Natural killer cell (primary cell): ENCODE results near the gene ZNF614. TPM values are rescaled to one million over a fixed set of nuclear protein-coding genes. Genes with fewer than 3 reads are reported as not detected.
"Not testable (repeated sequence)": the region's sequence is repeated elsewhere in the genome, so short reads cannot be mapped to it uniquely, and the experiment has no call there.

ENCODE experiments used
- ATAC-seq, 3 donors: fragments of 150-1000 bp in 2 of 3; fragments of 200-7000 bp in 1 of 3; cut with Tn5 transposase; 1 replicate in 1 of 3; 2 replicates in 2 of 3; pipeline ENCODE4 v1.10.0; 2021; ENCODE audit warnings: mild to moderate bottlenecking in 2 of 3, moderate library complexity in 2 of 3
- DNase-seq, 2 donors: peaks; one replicate each; pipeline versions ENCODE4 v3.0.0 to v3.0.0-alpha.2; 2013 to 2021; ENCODE audit warnings: mixed read lengths in 1 of 2
- H3K27ac ChIP-seq: one replicate; pipeline ENCODE4 v1.5.1; 2013; ENCODE audit warnings: mild to moderate bottlenecking, low read length
- H3K27me3 ChIP-seq: one replicate; pipeline ENCODE4 v1.6.1; 2013; ENCODE audit warnings: low read length; ENCODE audit not compliant: control insufficient read depth, insufficient read depth
- H3K36me3 ChIP-seq: one replicate; pipeline ENCODE4 v1.6.1; 2013; ENCODE audit warnings: low read length; ENCODE audit not compliant: control insufficient read depth, insufficient read depth
- H3K4me1 ChIP-seq: one replicate; pipeline ENCODE4 v1.6.1; 2013; ENCODE audit warnings: low read length; ENCODE audit not compliant: control insufficient read depth, insufficient read depth
- H3K4me3 ChIP-seq: one replicate; pipeline ENCODE4 v1.5.1; 2013; ENCODE audit warnings: low read length
- H3K9me3 ChIP-seq: one replicate; pipeline ENCODE4 v1.6.1; 2013; ENCODE audit warnings: low read length; ENCODE audit not compliant: control insufficient read depth, insufficient read depth
- H3K27ac Mint-ChIP-seq, 2 donors: one replicate each; pipeline ENCODE4 v1.8.0; 2022; ENCODE audit warnings: mild to moderate bottlenecking in 2 of 2, mixed read lengths in 2 of 2, moderate library complexity in 1 of 2
- H3K27me3 Mint-ChIP-seq, 2 donors: one replicate each; pipeline ENCODE4 v1.8.0; 2022; ENCODE audit warnings: low read depth in 2 of 2, mixed read lengths in 2 of 2
- H3K36me3 Mint-ChIP-seq: one replicate; pipeline ENCODE4 v1.8.0; 2022; ENCODE audit warnings: mixed read lengths
- H3K4me1 Mint-ChIP-seq, 2 donors: one replicate each; pipeline ENCODE4 v1.8.0; 2022; ENCODE audit warnings: mixed read lengths in 2 of 2
- H3K4me3 Mint-ChIP-seq: one replicate; pipeline ENCODE4 v1.8.0; 2022; ENCODE audit warnings: mild to moderate bottlenecking, moderate library complexity, mixed read lengths
- H3K9me3 Mint-ChIP-seq, 2 donors: one replicate each; pipeline ENCODE4 v1.8.0; 2022; ENCODE audit warnings: mixed read lengths in 2 of 2
- CTCF ChIP-seq: fragments of 200-600 bp; IDR thresholded peaks from one replicate; pipeline ENCODE4 v1.8.0; 2022; ENCODE audit warnings: antibody characterized with exemption
- WGBS: methylation state at CpG from one replicate; pipeline ENCODE4 v1.1.7; 2013; ENCODE audit warnings: missing lambda C conversion rate; ENCODE audit not compliant: insufficient coverage; 5-methylcytosine and 5-hydroxymethylcytosine counted together
- intact Hi-C: fragments of 100-400 bp; cut with micrococcal nuclease; formaldehyde crosslinking; loops from one replicate; pipeline ENCODE4 v1.14.2; 2022
- total RNA-seq, 4 donors: library from RNA; stranded (reverse); fragments of 120-200 nt in 1 of 4; gene quantifications; one replicate each; pipeline versions ENCODE4 v1.2.3 to v1.2.4, GENCODE V29; 2013 to 2022

The ZNF614 gene
- total RNA-seq, 3 donors from 2014 or later (not counting 1 experiment from before 2014, with no cell fraction given): 4.3 to 9.2 (median 5.7) TPM

DNA sequence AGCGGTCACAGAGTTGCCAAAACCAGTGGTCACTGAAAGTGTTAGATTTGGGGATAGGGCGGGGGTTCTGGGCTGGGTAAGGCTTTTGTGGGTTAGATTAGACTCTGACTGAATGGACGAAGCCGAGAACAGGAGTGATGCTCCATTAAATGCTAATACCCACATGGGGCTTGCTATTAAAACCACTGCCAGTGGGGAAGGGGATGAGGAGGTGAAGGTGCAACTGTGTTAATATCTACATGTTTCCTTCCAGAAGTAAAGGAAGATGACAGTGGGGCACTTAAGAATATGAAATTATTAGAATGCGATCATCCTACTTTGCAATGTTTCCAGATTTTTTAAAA lies 573 bp upstream of the ZNF614 start:
- Mint-ChIP-seq H3K9me3 (peaks cover 3 to 8% of the 10 kb centered on the region in 2 donors), H3K36me3 (peaks cover 45% of the 10 kb centered on the region), H3K27ac (peak overlapping the region; percentile 94 to 99), H3K4me1 (peaks cover 24 to 30% of the 10 kb centered on the region in 2 donors), H3K27me3 (no peaks in the 10 kb centered on the region), H3K4me3 (peak overlapping the region; percentile 89)
- H3K9me3 ChIP-seq: peaks cover 38% of the 10 kb centered on the region
- TF ChIP-seq CTCF: no peak
- peaks cover 17% of the 10 kb centered on the region for H3K36me3 ChIP-seq
- ATAC-seq (peak; percentile 27 to 43 (median 32)), DNase-seq (no peak)
- no peaks in the 10 kb centered on the region for H3K27me3 ChIP-seq
- H3K27ac ChIP-seq: peak overlapping the region; percentile 93
- 5% methylated on average over 4 of the region's 5 CpGs for WGBS
- peak overlapping the region; percentile 84 for H3K4me3 ChIP-seq
- intact Hi-C loops: loop anchor here (1.0 kb wide), 3 partner anchors 20 to 42 kb away; partner anchors contain the start of genes ZNF350 and ZNF615
- peaks cover 7% of the 10 kb centered on the region for H3K4me1 ChIP-seq

GRCh38 chr19:52026255-52026990 lies 1.8 kb downstream of the ZNF614 start:
- Histone ChIP-seq H3K9me3 (peaks cover 41% of the 10 kb centered on the region), H3K36me3 (peaks cover 27% of the 10 kb centered on the region)
- WGBS: 97% methylated on average over 14 of the region's 15 CpGs
- H3K4me3 ChIP-seq, H3K27ac ChIP-seq, H3K27me3 Mint-ChIP-seq, DNase-seq, H3K4me1 ChIP-seq, intact Hi-C loops, H3K27me3 ChIP-seq, ATAC-seq: not testable (repeated sequence)
- Mint-ChIP-seq H3K27ac (peak overlapping the region; percentile 94 to 99), H3K4me1 (peaks cover 24 to 30% of the 10 kb centered on the region in 2 donors), H3K36me3 (peaks cover 49% of the 10 kb centered on the region), H3K9me3 (peaks cover 3 to 15% of the 10 kb centered on the region in 2 donors), H3K4me3 (peak overlapping the region; percentile 42)

- peaks cover 46% of the 10 kb centered on the region for H3K36me3 ChIP-seq
- intact Hi-C loops, H3K4me3 ChIP-seq, H3K4me1 ChIP-seq, H3K27ac ChIP-seq, H3K4me3 Mint-ChIP-seq, H3K27me3 ChIP-seq, ATAC-seq, DNase-seq, H3K27ac Mint-ChIP-seq, H3K27me3 Mint-ChIP-seq: not testable (repeated sequence)
- Mint-ChIP-seq H3K9me3 (peaks cover 6 to 23% of the 10 kb centered on the region in 2 donors), H3K4me1 (peaks cover 24 to 30% of the 10 kb centered on the region in 2 donors), H3K36me3 (peaks cover 57% of the 10 kb centered on the region)
- peaks cover 51% of the 10 kb centered on the region for H3K9me3 ChIP-seq
- 98% methylated on average over 4 of the region's 4 CpGs for WGBS
Observed at GRCh38 chr19:52024478-52024877, 3.7 kb downstream of the ZNF614 start.

GRCh38 chr19:52022193-52022592 lies 6.0 kb downstream of the ZNF614 start:
- Mint-ChIP-seq H3K27ac (no peak overlapping the region), H3K4me3 (no peak overlapping the region), H3K36me3 (peaks cover 73% of the 10 kb centered on the region), H3K27me3 (no peaks in the 10 kb centered on the region), H3K4me1 (peaks cover 5 to 12% of the 10 kb centered on the region in 2 donors), H3K9me3 (peaks cover 8 to 26% of the 10 kb centered on the region in 2 donors)
- H3K36me3 ChIP-seq: peaks cover 68% of the 10 kb centered on the region
- peaks cover 65% of the 10 kb centered on the region for H3K9me3 ChIP-seq
- ATAC-seq: no peak
- H3K27me3 ChIP-seq: no peaks in the 10 kb centered on the region
- no peak overlapping the region for H3K4me3 ChIP-seq
- TF ChIP-seq CTCF: no peak
- DNase-seq: no peak
- H3K27ac ChIP-seq: no peak overlapping the region
- no peaks in the 10 kb centered on the region for H3K4me1 ChIP-seq
- WGBS: 98% methylated on average over 14 of the region's 15 CpGs
- intact Hi-C loops: no loop called here
